SK-N-SH (cell line): ENCODE measurements around the gene OR5K3. TPM values are rescaled to one million over a fixed set of nuclear protein-coding genes. Genes with fewer than 3 reads are reported as not detected.
A peak's percentile ranks its signal among the peaks of the same experiment; 100 is the strongest.

Experiments
- CTCF ChIA-PET: fragments of 300-600, 350-600 bp; formaldehyde crosslinking; extraction: SDS; loops from one replicate; lab custom pipeline; 2021; lab: Yijun Ruan, JAX
- POLR2A ChIA-PET: fragments of 350-600 bp; sonication (Branson Sonifier 250); formaldehyde crosslinking; extraction: SDS; loops from one replicate; lab custom pipeline; 2020; ENCODE audit warnings: antibody characterized with exemption, inconsistent platforms; lab: Yijun Ruan, JAX
- DNase-seq: peaks from one replicate; pipeline ENCODE4 v3.0.0; 2012
- H2AFZ ChIP-seq: fragments of 200-600 bp; sonication (generic); 2 replicates; pipeline ENCODE4 v1.8.1; 2016; ENCODE audit warnings: antibody characterized with exemption, mild to moderate bottlenecking, low read depth
- H3F3A ChIP-seq: fragments of 200-600 bp; sonication (generic); replicated peaks from 2 replicates; pipeline ENCODE3; 2016; ENCODE audit warnings: antibody characterized with exemption, mild to moderate bottlenecking; ENCODE audit not compliant: insufficient read depth
- H3K27ac ChIP-seq, 2 experiments: fragments of 200-500 bp in 1 of 2; fragments of 200-600 bp in 1 of 2; sonication (Bioruptor generic) in 1 of 2; sonication (generic), shearing (Covaris generic) in 1 of 2; 2 replicates each; pipeline versions ENCODE4 v1.5.1 to v1.6.1; 2014 to 2016; ENCODE audit warnings: low read depth in 2 of 2, inconsistent platforms in 1 of 2, low read length in 1 of 2, mild to moderate bottlenecking in 1 of 2, mixed read lengths in 1 of 2
- H3K27me3 ChIP-seq: fragments of 200-600 bp; sonication (generic), shearing (Covaris generic); 2 replicates; pipeline ENCODE4 v1.6.1; 2016; ENCODE audit warnings: mixed run types; ENCODE audit not compliant: insufficient read depth
- H3K36me3 ChIP-seq, 2 experiments: fragments of 200-500 bp in 1 of 2; fragments of 200-600 bp in 1 of 2; sonication (Bioruptor generic) in 1 of 2; sonication (generic) in 1 of 2; replicated peaks in 1 of 2; 2 replicates each; pipeline versions ENCODE3 to v1.5.1; 2014 to 2016; ENCODE audit warnings: low read length in 1 of 2, mild to moderate bottlenecking in 1 of 2; ENCODE audit not compliant: insufficient read depth in 2 of 2, control insufficient read depth in 1 of 2
- H3K4me1 ChIP-seq, 2 experiments: fragments of 200-500 bp in 1 of 2; fragments of 200-600 bp in 1 of 2; sonication (Bioruptor generic) in 1 of 2; sonication (generic), shearing (Covaris generic) in 1 of 2; 2 replicates each; pipeline versions ENCODE4 v1.5.1 to v1.6.1; 2014 to 2016; ENCODE audit warnings: low read depth in 1 of 2, low read length in 1 of 2, mixed run types in 1 of 2; ENCODE audit not compliant: insufficient read depth in 2 of 2, control insufficient read depth in 1 of 2
- H3K4me2 ChIP-seq: fragments of 200-600 bp; sonication (generic), shearing (Covaris generic); 2 replicates; pipeline ENCODE4 v1.6.1; 2017; ENCODE audit warnings: mixed run types
- H3K4me3 ChIP-seq, 2 experiments: fragments of 200-500 bp in 1 of 2; fragments of 200-600 bp in 1 of 2; sonication (Bioruptor generic) in 1 of 2; sonication (generic), shearing (Covaris generic) in 1 of 2; 2 replicates each; pipeline versions ENCODE4 v1.5.1 to v1.8.1; 2014 to 2016; ENCODE audit warnings: low read depth in 2 of 2, inconsistent platforms in 1 of 2, low read length in 1 of 2, mild to moderate bottlenecking in 1 of 2, mixed read lengths in 1 of 2, moderate library complexity in 1 of 2
- H3K79me2 ChIP-seq: fragments of 200-600 bp; sonication (generic); 2 replicates; pipeline ENCODE4 v1.8.1; 2017; ENCODE audit warnings: mild to moderate bottlenecking; ENCODE audit not compliant: insufficient read depth
- H3K9ac ChIP-seq: fragments of 200-600 bp; sonication (generic); 2 replicates; pipeline ENCODE4 v1.6.1; 2017; ENCODE audit warnings: mixed run types
- H3K9me2 ChIP-seq: fragments of 200-600 bp; sonication (generic); 2 replicates; pipeline ENCODE4 v1.6.1; 2017; ENCODE audit warnings: mixed run types
- H3K9me3 ChIP-seq: fragments of 200-600 bp; sonication (generic); 2 replicates; pipeline ENCODE4 v1.6.1; 2017; ENCODE audit warnings: mixed run types, mild to moderate bottlenecking, moderate library complexity
- H4K20me1 ChIP-seq: fragments of 200-600 bp; sonication (generic); 2 replicates; pipeline ENCODE4 v1.6.1; 2017; ENCODE audit warnings: mild to moderate bottlenecking, mixed run types; ENCODE audit not compliant: insufficient read depth
- FOSL2 ChIP-seq: IDR thresholded peaks from 2 replicates; pipeline ENCODE4 v1.4.0; 2012; ENCODE audit warnings: low read depth, mild to moderate bottlenecking, moderate library complexity, borderline replicate concordance
- GATA2 ChIP-seq: sonication (generic); formaldehyde crosslinking; IDR thresholded peaks from 2 replicates; pipeline ENCODE4 v1.5.0; 2020; ENCODE audit warnings: mild to moderate bottlenecking, missing genetic modification reagents
- NRF1 ChIP-seq: IDR thresholded peaks from 2 replicates; pipeline ENCODE4 v1.6.1; 2012; ENCODE audit warnings: low read depth, mild to moderate bottlenecking, low read length
- REST ChIP-seq: IDR thresholded peaks from 2 replicates; pipeline ENCODE4 v1.6.1; 2012; ENCODE audit warnings: mild to moderate bottlenecking, low read depth, low read length, moderate library complexity
- YY1 ChIP-seq: IDR thresholded peaks from 2 replicates; pipeline ENCODE4 v1.4.0; 2012; ENCODE audit warnings: low read depth, mild to moderate bottlenecking
- WGBS: methylation state at CpG from one replicate; pipeline ENCODE4 v1.1.6; 2017; ENCODE audit warnings: low lambda C conversion rate; 5-methylcytosine and 5-hydroxymethylcytosine counted together
- polyA plus RNA-seq, 3 experiments: library from polyadenylated mRNA; depleted of rRNA; stranded (reverse); fragments of >200 nt; gene quantifications; 2 replicates each; pipeline ENCODE4 v1.2.3, GENCODE V29; 2012

The OR5K3 gene
- polyA plus RNA-seq, 1 of the 3 experiments (the other 2 are of a cell fraction) = not detected

- Histone ChIP-seq H3K79me2 (no peaks in the 10 kb centered on the region), H3K9me2 (no peaks in the 10 kb centered on the region), H3K9me3 (no peaks in the 10 kb centered on the region; the same call in 1 of the 2 replicates), H4K20me1 (no peaks in the 10 kb centered on the region), H3K9ac (no peak overlapping the region), H3K4me1 (no peaks in the 10 kb centered on the region), H3K4me3 (no peak overlapping the region), H3K36me3 (no peaks in the 10 kb centered on the region), H3K4me2 (no peak overlapping the region), H2AFZ (no peak overlapping the region), H3K27ac (no peak overlapping the region), H3F3A (no peaks in the 10 kb centered on the region), H3K27me3 (no peaks in the 10 kb centered on the region; the same call in 1 of the 2 replicates)
- DNase-seq = no peak
- 0% methylated on average over 2 of the region's 2 CpGs for WGBS
- ChIA-PET CTCF (no interaction called here), POLR2A (no interaction called here)
- TF ChIP-seq YY1 (no peak), FOSL2 (no peak), NRF1 (no peak)
Measured at GRCh38 chr3:98433764-98434163, 43.3 kb downstream of the OR5K3 start.

GRCh38 chr3:98434412-98434811, 43.9 kb downstream of the OR5K3 start:
- ChIA-PET POLR2A (no interaction called here), CTCF (no interaction called here)

More at GRCh38 chr3:98434412-98434811, 43.9 kb downstream of the OR5K3 start:
- H3F3A ChIP-seq = no peaks in the 10 kb centered on the region
- no peaks in the 10 kb centered on the region for H3K9me2 ChIP-seq
- H3K27ac ChIP-seq = no peak overlapping the region
- TF ChIP-seq GATA2 (no peak), REST (peak; percentile 56; the same call in 1 of the 2 replicates)
- no peaks in the 10 kb centered on the region; the same call in 1 of the 2 replicates for H3K27me3 ChIP-seq
- no peaks in the 10 kb centered on the region for H3K79me2 ChIP-seq
- no peak overlapping the region for H3K4me2 ChIP-seq
- no peaks in the 10 kb centered on the region; the same call in 1 of the 2 replicates for H3K9me3 ChIP-seq
- DNase-seq = no peak
- no peak overlapping the region for H3K4me3 ChIP-seq
- H2AFZ ChIP-seq = no peak overlapping the region
- no peaks in the 10 kb centered on the region for H3K36me3 ChIP-seq
- no peaks in the 10 kb centered on the region for H4K20me1 ChIP-seq
- H3K9ac ChIP-seq = no peak overlapping the region
- WGBS = 0% methylated on average over 4 of the region's 4 CpGs
- no peaks in the 10 kb centered on the region for H3K4me1 ChIP-seq
